AG09319 (cell line): Measurements from ENCODE around the gene MIF.

Experiments
- DNase-seq: peaks from one replicate; pipeline ENCODE4 v3.0.0-alpha.2; 2010; ENCODE audit warnings: low read depth; ENCODE audit errors: extremely low read depth
- TF ChIP-seq, protein P1 (sequence below): IDR thresholded peaks from 2 replicates; pipeline ENCODE4 v1.5.1; 2011; ENCODE audit warnings: low read depth, mild to moderate bottlenecking, inconsistent platforms, low read length, moderate library complexity

MIF gene

DNA sequence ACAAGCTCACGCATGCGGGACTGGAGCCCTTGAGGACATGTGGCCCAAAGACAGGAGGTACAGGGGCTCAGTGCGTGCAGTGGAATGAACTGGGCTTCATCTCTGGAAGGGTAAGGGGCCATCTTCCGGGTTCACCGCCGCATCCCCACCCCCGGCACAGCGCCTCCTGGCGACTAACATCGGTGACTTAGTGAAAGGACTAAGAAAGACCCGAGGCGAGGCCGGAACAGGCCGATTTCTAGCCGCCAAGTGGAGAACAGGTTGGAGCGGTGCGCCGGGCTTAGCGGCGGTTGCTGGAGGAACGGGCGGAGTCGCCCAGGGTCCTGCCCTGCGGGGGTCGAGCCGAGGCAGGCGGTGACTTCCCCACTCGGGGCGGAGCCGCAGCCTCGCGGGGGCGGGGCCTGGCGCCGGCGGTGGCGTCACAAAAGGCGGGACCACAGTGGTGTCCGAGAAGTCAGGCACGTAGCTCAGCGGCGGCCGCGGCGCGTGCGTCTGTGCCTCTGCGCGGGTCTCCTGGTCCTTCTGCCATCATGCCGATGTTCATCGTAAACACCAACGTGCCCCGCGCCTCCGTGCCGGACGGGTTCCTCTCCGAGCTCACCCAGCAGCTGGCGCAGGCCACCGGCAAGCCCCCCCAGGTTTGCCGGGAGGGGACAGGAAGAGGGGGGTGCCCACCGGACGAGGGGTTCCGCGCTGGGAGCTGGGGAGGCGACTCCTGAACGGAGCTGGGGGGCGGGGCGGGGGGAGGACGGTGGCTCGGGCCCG, at the start of gene MIF:
TSS of gene MIF (plus strand) at position 439 of the 765 bp plus-strand sequence. CDS start at position 531, 92 bp downstream.
- TF ChIP-seq, protein P1, sequence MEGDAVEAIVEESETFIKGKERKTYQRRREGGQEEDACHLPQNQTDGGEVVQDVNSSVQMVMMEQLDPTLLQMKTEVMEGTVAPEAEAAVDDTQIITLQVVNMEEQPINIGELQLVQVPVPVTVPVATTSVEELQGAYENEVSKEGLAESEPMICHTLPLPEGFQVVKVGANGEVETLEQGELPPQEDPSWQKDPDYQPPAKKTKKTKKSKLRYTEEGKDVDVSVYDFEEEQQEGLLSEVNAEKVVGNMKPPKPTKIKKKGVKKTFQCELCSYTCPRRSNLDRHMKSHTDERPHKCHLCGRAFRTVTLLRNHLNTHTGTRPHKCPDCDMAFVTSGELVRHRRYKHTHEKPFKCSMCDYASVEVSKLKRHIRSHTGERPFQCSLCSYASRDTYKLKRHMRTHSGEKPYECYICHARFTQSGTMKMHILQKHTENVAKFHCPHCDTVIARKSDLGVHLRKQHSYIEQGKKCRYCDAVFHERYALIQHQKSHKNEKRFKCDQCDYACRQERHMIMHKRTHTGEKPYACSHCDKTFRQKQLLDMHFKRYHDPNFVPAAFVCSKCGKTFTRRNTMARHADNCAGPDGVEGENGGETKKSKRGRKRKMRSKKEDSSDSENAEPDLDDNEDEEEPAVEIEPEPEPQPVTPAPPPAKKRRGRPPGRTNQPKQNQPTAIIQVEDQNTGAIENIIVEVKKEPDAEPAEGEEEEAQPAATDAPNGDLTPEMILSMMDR = peak; percentile 82

DNA sequence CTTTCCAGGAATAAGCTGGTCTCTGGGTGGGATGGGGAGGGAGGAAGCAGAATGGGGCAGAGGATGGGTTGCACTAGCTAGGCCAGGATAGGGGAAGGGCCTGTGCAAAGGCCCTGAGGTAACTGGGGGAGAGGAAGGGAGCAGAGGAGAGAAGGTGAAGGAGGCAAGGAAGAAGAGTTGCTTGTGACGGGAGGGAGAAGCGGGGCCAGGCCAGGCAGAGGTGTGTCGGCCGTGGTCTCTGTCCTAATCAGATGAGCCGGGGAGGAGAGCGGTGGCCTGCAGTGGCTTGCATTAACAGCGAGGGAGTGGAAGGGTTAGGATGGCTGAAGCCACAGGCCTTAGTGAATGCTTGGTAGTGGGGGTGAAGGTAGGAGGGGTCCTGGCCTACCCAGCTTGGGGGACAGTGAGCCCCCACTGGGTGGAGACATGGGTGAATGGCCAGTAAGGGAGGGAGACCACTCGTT, 49.4 kb upstream of the MIF start:
- TF ChIP-seq, protein P1 = no peak
- DNase-seq = no peak

More for the DNA sequence above, at the start of gene MIF:
- peak; percentile 68 for DNase-seq

DNA sequence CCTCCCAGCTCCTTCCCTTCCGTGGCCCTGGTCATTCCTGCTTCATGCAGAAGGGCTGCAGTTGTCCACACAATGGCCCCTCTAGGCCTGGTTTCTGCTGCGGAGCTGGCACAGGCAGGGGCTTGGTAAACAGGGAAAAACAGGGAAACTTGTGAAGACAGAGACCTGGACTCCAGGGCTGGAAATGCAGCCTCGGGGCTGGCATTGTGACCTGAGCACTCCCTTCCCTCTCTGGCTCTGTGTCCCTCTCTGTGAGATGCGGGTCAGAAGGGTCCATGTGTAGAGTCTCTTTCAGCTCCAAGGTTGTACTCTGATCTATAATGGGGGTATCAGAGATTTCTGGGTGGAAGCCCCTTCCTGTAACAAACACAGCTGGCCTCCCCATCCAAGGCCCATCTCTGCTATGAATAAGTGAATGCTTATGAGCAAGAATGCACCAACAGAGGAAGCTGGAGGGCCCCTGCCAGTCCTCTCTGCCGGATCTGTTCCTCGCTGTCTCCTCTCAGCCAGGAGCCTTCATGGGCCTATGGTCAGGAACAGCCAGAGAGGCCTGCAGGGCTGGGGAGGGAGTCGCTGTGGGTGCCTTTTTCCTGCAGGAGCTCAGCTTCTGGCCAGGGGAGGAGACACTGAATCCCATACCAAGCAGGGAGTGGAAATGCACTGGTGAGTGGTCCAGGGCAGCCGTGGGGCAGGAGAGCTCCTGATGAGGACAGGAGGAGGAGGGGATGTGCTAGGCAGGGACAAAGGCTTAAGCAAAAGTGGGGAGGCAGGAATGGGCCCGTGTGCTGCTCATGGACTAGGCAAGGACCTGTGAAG, 48.7 kb upstream of the MIF start:
- TF ChIP-seq, protein P1 = no peak
- DNase-seq = no peak

DNA sequence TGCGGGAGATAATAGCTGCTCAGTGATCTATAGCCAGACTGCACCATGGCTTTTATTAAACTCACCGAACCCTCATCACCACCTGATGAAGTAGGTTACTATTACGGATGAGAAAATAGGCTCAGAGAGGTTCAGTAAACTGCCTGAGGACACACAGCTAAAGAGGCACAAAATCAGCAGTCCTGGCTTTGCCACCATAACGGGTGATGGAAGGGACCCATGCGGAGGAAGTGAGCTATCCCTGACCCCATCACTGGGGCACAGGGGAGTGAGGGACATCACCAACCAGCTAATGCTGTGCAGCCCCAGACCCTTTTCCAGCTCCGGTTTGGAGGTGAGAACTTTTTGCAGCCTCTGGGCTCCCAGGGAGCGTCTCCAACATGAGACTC, 48.1 kb upstream of the MIF start:
- DNase-seq = no peak

DNA sequence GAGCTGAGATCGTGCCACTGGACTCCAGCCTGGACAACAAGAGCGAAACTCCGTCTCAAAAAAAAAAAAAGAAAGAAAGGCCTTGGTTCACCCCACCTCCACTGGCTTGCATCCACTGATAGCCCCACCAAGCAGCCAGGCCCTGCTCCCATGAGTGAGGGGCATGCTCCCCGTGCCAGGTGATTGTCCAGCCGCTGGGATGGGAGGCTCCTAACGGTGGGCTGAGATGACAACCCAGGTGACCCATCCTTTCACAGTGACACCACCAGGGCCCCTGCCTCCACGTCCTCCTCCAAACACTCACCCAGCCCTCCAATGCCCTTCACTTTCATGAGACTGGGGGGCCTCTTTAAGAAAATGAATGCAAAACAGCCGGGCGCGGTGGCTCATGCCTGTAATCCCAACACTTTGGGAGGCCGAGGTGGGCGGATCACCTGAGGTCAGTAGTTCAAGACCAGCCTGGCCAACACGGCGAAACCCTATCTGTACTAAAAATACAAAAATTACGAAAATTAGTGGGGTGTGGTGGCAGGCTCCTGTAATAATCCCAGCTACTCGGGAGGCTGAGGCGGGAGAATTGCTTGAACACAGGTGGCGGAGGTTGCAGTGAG, 46.8 kb upstream of the MIF start:
- DNase-seq = no peak
- TF ChIP-seq, protein P1 = no peak

More for the DNA sequence above, 48.1 kb upstream of the MIF start:
- TF ChIP-seq, protein P1 = no peak

DNA sequence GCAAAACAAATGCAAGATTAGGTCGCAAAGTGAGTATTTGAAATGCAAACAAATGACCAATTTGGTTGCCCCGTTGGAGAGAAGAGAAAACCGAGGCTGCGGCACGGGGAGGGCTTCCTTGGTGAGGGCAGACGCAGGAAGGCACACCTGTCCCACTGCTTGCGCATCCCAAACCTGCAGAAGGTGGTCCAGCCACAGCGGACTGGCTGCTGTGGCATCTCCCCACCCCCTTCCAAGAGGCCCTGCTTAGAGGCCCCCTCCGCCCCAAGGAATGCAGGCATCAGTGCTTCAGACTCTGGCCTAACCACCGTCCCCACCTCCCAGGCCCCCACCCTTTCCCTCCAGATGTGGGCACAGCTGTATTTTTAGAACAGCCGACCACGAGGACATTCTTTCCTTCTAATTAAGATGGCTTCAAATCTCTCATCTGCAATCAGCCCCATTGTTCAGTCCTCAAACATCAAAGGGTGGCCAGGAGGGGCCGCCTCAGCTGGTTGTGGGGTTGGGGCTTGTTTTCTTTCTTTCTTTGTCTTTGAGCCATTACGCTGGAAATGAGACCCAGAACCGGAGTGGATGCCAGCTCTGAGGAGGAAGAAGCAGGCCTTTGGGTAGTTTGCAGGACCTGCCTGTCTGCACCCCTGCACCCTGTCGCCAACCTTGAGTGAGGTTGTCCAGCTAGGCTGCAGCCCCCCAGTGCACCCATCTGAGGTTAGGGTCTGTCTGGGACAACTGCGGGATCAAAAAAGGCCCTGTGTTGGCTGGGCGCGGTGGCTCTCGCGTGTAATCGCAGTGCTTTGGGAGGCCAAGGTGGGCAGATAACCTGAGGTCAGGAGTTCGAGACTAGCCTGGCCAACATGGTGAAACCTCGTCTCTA, 46.0 kb upstream of the MIF start:
- DNase-seq = no peak
- TF ChIP-seq, protein P1 = no peak
